CD4-positive, alpha-beta T cell treated with Interleukin-15 for 4 hours (primary cell): ENCODE results near the gene PAQR5.
"Not testable (repeated sequence)": the region's sequence is repeated elsewhere in the genome, so short reads cannot be mapped to it uniquely, and the experiment has no call there.

Experiments
- DNase-seq: peaks from one replicate; pipeline ENCODE4 v3.0.0-alpha.2; 2020; ENCODE audit warnings: low spot score

The PAQR5 gene

GRCh38 chr15:69424001-69424400 lies 125.3 kb downstream of the PAQR5 start:
- DNase-seq = no peak

DNA sequence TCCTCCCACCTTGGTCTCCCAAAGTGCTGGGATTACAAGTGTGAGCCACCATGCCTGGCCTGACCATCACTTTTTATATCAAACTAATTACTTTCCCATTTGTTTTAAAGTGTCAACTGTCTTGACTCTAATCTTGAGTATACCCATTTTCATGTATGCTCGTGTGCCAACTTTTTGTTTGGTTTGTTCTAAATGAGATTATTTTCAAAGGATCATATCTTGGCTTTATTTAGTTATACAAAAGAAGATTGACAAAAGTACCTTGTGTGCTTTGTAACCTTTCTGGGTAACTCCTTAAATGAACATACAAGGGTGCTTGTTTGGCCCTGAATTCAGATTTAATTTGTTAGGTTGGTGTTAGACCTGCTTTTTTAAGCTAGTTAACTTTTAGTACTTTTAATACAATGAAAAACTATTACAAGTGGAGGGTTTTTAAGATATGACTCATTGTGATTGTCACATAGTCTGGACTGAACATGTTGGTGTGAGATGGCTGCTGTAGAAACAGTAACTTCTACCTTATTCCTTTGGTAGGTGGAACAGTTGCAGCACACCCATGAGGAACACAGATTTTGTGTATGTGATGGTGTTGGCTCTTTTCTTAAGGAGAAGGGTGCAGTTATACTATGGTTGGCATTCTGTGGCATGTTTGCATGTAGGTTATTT lies 126.2 kb downstream of the PAQR5 start:
- DNase-seq = no peak

- no peak for DNase-seq
Observed at GRCh38 chr15:69433831-69434230, 135.1 kb downstream of the PAQR5 start.

DNA sequence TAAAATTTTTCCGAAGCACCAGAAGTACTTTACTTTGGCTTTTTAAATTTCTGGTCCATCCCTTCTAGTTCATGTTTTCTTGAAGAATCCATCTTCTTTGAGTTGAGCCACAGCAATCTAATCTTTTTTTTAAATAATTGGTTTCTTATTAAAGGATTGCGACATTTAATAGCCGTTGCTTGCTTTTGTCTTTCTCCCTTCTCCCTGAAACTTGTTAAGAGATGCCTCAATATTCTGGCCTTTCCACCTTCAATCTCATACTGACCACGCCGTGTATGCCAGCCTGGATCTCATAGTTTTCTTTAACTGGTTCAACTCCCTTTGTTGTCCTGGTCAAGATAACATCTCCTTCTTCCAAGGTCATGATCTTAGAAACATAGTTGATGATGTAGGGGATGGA lies 135.5 kb downstream of the PAQR5 start:
- DNase-seq = no peak

DNA sequence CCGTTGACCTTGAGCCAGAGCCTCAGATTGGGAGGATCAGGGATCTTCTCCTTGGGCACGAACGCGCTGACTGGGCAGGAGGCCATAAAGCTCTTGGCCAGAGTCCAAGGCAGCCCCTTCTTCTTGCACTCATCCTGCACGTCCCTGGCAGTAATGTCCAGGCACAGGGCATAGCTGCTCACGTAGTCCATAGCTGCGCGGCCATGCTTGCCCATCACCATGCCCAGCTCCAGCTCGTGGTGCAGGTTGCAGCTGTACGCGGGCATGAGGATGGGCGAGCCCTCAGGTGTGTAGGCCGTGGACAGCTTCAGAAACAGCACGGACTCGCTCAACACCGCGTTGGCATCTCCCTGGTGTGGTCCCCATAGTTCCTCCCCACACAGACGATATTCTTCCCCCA lies 136.0 kb downstream of the PAQR5 start:
- no peak for DNase-seq

- no peak for DNase-seq
Observed at GRCh38 chr15:69435985-69436384, 137.3 kb downstream of the PAQR5 start.

- no peak for DNase-seq
Observed at GRCh38 chr15:69436951-69437350, 138.2 kb downstream of the PAQR5 start.

DNA sequence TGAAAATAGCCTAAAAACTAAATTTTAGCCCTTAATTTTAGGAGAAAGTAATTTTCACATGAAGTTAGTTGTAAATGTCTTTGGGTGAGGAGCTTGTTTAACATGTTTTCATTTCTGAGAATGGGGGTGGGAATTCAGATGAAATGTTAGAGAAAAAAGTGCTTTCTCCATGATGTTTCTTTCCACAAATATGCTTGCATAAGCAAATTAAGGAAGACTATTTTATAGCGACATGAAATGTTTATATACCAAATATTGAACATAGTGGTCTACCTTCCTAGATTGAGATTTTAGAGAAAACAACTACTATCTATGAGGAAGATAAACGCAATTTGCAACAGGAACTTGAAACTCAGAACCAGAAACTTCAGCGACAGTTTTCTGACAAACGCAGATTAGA lies 140.9 kb downstream of the PAQR5 start:
- no peak for DNase-seq

DNA sequence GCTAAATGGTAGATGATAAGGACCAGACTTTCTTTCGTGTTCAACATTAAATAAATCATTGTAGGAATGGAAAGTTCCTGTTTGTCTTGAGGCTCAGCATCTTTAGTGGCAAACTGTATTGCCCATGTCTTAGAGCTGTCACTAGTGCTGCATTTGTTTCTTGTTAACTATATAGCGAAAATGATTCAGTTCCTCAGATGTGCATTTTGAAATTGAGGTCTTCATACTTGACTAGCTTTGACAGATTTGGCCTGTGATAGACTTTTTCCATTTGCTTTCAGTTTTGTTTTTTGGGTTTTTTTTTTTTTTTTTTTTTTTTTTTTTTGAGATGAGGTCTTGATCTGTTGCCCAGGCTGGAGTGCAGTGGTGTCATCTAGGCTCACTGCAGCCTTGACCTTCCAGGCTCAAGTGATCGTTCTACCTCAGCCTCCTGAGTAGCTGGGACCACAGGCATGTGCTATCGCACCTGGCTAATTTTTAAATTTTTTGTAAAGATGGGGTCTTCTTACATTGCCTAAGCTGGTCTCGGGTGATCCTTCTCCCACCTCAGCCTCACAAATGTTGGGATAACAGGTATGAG lies 144.4 kb downstream of the PAQR5 start:
- no peak for DNase-seq

GRCh38 chr15:69444686-69445085 lies 146.0 kb downstream of the PAQR5 start:
- no peak for DNase-seq

GRCh38 chr15:69446953-69447352 lies 148.2 kb downstream of the PAQR5 start:
- DNase-seq = no peak

- DNase-seq = not testable (repeated sequence)
Observed at GRCh38 chr15:69450221-69450620, 151.5 kb downstream of the PAQR5 start.

DNA sequence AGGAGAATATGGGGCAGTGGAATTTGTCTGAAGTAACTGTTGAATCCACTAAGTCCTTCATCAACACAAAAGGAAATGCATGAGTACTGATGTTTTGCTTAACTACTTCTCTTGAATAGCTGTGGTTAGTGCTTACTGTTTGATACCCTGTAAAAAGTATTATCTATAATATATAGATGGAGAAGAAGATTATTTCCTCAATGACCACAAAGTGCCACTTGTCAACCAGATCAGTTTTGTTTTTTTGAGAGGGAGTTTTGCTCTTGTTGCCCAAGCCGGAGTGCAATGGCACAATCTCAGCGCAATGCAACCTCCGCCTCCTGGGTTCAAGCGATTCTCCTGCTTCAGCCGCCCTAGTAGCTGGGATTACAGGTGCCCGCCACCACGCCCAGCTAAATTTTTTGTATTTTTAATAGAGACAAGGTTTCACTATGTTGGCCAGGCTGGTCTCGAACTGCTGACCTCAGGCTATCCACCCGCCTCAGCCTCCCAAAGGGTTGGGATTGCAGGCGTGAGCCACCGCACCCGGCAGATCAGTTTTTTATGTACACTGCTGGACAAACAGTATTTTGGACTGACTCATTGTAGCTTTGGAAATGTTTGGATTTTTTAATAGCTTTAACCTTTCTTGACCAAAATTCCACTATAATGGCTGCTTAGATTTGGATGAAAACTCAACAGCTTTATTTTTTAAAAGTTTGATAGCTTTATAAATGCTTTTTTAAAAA lies 152.4 kb downstream of the PAQR5 start:
- DNase-seq = no peak

DNA sequence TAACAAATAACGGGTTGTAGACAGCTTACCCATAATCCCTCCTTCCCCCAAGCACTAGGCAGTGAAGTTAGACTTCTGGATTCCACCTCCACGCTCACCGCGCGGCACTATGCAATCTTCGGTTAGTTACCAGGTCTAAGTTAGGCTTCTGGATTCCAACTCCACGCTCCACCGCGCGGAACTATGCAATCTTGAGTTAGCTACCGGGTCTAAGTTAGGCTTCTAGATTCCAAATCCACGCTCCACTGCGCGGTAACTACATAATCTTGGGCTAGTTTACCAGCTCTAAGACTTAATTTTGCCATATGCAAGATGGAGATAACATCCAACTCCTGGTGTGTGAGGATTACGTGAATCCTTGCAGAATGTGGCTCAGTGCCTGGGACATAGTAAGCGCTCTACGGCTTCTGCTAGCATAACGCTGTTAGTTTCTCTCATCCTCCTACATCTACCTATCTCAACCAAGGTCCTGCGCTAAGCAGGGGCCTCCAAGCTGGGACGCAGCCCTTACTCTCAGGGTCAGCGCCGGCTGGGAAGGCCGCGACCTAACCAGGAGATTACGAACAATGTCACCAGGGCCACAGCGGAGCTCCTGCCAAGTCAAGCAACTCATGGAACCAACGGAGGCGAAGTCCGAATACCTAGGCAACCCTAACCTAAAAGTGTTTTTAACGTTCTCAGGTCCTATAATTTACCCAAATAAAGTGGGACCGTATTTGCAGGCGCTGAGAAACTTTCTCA lies 153.4 kb downstream of the PAQR5 start:
- no peak for DNase-seq

DNA sequence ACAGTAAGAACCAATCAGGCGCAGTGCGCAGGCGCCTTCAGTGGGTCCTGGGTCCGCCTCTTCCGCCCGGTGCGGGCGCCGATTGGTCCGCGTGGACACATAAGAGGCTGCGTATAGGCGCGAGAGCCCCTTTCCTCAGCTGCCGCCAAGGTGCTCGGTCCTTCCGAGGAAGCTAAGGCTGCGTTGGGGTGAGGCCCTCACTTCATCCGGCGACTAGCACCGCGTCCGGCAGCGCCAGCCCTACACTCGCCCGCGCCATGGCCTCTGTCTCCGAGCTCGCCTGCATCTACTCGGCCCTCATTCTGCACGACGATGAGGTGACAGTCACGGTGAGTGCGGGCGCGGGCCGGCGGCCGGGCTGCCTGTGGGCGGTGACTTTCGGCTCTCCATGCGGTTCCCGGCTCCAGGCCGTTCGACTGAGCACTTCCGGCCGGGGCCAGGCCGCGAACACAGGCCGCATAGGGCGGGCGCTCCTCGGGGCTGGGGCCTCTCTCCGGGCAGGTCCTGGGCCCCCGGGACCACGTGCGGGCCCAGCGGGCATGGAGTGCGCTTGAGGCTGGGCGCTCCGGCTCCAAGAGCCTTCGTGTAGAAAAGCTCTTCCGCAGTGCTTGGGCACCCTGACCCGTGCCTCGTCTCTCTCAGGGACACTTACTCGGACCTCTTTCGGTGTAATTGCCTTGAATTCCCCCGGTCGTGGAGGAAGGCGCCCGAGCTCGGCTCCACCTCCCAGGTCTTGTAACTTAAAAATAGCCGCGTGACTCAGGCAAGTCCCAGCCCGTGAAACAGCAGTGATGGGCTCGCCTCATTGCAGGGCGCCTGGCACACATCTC lies 154.2 kb downstream of the PAQR5 start, which contains the start of gene RPLP1:
Gene RPLP1, plus strand, starts transcription at position 127 of the 830 bp plus-strand sequence. Its CDS starts 131 bp downstream, at position 258.
- peak; percentile 96 for DNase-seq

DNA sequence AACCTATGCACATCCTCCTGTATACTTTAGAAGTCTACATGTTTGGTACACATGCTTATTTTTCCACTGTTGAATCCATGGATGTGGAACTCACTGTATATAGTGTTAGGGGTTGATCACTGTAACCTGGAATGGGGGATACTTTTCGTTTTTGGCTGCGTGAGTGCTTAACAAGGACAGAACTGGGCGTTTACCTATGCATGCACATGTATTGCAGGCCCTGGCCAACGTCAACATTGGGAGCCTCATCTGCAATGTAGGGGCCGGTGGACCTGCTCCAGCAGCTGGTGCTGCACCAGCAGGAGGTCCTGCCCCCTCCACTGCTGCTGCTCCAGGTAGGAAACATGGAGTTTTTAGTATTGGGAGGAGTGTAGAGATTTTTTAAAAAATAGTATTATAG lies 156.2 kb downstream of the PAQR5 start:
- no peak for DNase-seq

DNA sequence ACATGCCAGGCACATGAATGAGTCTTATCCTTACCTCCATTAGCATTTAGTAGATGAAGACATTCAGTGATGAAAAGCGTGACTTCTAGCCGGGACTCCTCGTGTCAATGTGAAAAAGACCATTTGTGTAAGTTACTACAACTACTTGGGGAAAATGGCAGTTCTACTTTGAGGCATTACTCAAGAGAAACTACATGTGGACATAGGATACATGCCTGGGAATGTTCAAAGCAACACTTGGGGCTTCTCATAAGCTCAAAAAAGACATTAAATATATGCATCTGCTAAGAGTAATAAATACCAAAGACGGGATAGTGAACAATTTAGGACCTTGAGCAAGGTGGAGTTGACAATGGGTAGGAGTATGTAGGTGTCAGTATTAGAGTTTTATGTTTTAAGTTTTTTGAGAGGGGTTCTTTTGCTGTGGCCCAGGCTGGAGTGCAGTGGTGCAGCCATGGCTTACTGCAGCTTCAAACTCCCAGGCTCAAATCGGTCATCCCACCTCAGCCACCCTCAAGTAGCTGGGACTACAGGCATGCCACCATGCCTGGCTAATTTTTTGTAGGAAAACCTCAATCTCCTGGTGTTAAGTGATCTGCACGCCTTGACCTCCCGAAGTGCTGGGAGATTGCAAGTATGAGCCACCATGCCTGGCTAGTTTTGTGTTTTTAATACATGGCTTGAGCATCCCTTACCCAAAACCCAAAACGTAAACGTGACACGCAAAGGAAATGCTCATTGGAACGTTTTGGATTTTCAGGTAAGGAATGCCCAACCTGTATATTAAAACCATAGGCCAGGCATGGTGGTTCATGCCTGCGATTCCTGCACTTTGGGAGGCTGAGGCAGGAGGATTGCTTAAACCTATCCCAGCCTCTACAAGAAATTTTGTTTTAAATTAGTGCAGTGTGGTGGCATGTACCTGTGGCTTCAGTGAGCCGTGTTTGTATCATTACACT lies 157.8 kb downstream of the PAQR5 start:
- no peak for DNase-seq
